ENCODE data around the gene IMP4.

DNA sequence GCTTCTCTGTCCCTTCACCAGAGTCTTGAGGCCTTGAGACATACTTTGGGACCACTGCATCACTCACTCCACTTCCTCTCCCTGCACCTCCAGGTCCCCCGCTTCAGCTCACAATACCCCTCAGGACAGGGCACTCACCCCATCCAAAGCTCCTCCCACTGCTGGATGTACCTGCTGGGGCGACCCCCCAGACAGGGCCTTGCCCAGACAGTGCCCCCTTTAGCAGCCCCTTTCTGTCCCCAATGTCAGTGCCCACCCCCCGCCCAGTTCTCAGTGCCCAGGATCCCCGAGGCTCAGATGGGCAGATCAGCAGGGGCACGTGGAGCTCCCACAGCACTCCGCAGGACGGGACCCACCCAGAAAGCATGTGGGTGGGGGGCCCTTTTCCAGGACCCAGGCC lies 23.8 kb upstream of the IMP4 start:
- TF ChIP-seq EZH2phosphoT487 (IDR thresholded peaks at IDR 0.05; ENCODE audit: insufficient read depth, low read depth): no peak
- TF ChIP-seq EZH2 (IDR thresholded peaks at IDR 0.05; ENCODE audit: insufficient read depth, poor library complexity, severe bottlenecking): no peak

Measured in GM23248 (cell line).